ENCODE data around the gene FZD10.

FZD10 gene

DNA sequence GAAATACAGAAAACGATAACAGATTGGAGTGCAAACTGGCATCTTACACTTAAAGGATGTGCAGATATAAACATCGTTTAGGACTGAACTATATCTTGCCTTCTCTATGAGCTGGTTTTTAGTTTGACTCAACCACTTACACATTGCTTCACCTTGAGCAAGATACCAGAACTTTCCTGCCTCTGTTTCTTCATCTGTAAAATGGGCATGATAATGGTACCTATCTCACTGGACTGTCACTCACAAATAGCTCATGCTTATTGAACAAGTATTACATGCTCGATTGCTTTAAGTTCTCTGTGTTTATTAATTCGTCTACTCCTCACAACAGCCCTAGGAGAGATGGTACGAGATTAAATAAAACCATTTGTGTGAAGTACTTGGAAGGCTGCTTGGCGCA, 7.7 kb downstream of the FZD10 start:
- H3K4me3 ChIP-seq (ENCODE audit: low read depth, low read length), result no peak overlapping the region
- no peak for DNase-seq (ENCODE audit: low read depth)

DNA sequence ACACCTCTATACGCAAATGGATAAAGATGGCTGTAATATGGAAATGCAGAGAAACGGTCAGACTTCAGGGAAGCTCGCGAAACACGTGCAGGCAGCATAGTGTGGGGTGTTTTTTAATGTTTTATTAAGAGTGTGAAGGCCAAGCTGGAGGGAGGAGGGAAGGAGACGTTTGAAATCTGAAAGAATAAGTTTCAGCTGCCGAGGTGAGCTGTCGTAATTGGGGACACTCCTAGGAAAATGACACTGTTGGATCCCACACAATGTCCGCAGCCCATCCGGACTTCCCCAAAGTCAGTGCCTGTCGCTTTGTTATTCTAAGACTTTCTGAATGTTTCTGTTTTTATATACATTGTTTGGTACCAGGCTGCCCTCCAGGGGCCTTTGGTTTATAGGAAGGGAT, 8.3 kb downstream of the FZD10 start:
- H3K4me3 ChIP-seq (ENCODE audit: low read depth, low read length), result no peak overlapping the region
- no peak for DNase-seq (ENCODE audit: low read depth)

DNA sequence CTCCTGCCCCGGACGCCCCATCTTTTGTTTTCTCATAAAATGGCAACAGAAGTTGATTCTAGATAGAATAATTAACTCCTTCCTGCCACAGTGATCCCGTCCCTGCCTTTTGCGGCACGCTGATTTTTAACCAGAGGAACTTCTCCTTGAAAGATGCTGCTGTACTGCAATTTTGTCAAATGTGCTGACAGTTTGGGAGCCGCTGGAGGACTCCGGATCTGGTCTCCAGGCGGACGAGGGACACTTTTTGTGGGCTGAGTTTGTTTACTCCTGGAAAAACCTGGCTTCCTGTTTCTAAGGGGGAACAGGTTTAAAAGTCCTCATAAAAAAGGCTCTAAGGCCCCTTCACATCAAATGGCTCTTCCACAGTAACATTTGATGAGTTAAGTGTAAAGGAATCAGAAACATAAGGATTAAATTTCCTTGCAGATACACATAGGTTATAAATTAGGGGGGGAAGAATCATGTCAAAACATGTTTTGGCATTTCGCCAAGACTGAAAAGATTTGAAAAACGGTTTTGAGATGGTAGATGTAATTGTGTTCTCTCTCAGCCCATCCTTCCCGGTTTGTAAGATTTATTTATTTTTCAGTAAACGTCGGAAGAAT, 15.5 kb downstream of the FZD10 start:
- no peak overlapping the region for H3K4me3 ChIP-seq (ENCODE audit: low read depth, low read length)
- no peak for DNase-seq (ENCODE audit: low read depth)

DNA sequence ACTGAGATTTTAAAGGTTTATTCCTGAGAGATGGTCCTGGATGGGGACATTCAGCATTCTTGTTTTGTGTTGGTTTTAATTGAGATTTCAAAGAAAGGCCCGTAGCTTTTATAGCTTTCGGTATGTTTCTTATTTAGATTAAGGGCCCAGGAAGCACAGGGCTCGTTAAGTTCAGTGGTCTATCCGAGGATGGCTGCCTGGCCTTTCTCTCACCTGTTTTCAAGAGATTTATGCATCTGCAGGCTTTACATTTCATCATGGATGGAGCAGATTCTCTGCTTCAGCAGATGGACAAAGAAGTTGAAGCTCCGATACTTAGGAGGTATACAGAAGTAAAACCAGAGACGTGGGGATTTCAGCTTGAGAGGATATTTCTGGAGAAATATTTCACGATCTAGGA, 16.0 kb downstream of the FZD10 start:
- no peak overlapping the region for H3K4me3 ChIP-seq (ENCODE audit: low read depth, low read length)
- no peak for DNase-seq (ENCODE audit: low read depth)

DNA sequence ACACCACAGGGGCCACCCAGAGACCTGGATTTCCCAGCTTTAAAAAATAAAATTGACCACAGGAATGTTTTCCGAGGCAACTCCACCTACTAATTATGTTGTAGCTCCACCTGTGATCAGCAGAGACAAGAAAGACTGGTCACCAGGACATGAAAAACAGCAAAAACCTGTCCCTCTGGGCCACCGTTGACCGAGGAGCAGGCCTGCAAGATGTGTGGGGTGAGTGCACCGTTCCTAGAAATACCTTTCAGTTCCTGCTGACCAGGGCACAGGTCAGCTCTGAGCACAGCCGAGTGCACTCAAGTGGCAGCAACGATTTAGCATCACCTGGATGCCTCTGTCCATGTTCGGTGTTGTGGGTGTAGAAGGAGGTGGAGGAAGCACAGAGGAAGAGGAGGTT, 16.9 kb downstream of the FZD10 start:
- no peak overlapping the region for H3K4me3 ChIP-seq (ENCODE audit: low read depth, low read length)
- DNase-seq (ENCODE audit: low read depth), result no peak

DNA sequence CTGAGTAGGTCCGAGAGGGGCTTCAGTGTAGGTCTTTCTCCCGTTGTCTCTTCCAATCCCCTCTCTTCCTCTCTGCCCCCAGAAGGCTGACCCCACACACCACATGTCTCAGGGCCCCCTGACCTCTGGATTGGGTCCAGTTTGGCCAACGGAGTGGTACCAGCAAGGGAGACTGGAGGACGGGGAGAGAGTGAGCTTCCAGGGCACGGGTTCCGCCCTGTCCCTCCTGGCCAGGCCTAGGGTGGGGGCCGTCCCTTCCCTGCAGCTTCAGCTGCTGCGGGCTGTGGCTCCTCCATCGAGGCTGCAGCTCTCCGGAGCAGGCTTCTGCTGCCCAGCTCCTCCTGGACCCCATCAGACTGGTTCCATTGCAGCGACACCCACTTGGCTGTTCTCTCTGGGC, 17.4 kb downstream of the FZD10 start:
- no peak overlapping the region for H3K4me3 ChIP-seq (ENCODE audit: low read depth, low read length)
- DNase-seq (ENCODE audit: low read depth), result no peak

DNA sequence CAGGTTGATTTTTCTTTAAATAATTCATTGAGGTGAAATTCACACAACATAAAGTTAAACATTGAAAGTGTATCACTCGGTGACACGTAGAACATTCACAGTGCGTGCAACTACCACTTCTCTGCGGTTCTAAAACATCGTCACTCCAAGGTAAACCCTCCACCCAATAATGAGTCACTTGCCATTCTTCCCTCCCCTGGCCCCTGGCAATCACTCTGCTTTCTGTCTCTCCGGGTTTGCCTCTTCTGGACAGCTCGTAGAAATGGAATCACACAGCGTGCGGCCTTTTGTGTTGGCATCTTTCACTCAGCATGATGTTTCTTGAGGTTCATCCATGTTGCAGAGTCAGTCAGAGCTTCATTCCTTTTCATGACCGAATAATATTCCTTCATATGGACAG, 18.9 kb downstream of the FZD10 start:
- DNase-seq (ENCODE audit: low read depth), result no peak
- no peak overlapping the region for H3K4me3 ChIP-seq (ENCODE audit: low read depth, low read length)

DNA sequence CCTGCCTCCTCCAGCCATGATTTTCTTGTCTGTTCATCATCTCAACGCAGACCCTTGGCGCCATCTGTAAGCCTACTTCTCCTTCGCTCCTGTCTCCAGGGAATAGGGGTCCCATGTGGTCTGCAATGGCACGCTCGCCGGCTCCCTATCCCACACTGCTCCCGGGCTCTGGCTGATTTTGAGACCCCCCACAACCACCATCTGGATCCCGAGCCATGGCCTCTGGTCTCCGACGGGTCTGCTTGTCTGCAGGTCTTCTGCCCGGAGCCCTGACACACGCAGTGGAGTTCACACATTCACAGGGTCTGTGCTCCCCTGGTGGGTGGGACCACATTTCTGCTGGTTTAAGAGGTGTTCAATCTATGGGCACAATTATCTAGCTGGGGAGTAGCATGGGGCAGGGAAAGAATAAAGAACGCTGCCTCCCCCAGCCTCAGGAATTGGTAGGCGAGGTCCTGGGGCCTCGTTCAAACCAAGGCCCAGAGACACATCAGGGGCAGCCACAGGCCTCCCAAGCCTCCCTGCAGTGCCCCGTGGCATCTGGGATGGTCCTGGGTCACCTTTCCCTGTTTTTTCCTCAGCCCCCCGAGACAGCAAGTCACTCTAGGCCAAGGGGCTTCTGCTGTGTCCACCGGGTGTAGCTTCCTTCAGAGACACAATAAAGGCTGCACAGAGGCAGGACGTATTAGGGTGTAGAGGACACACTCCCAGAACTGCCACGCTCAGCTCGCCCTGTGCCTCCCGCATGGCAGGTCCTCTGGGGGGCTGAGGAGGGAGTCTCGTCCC, 21.5 kb downstream of the FZD10 start:
- no peak for DNase-seq (ENCODE audit: low read depth)
- no peak overlapping the region for H3K4me3 ChIP-seq (ENCODE audit: low read depth, low read length)

DNA sequence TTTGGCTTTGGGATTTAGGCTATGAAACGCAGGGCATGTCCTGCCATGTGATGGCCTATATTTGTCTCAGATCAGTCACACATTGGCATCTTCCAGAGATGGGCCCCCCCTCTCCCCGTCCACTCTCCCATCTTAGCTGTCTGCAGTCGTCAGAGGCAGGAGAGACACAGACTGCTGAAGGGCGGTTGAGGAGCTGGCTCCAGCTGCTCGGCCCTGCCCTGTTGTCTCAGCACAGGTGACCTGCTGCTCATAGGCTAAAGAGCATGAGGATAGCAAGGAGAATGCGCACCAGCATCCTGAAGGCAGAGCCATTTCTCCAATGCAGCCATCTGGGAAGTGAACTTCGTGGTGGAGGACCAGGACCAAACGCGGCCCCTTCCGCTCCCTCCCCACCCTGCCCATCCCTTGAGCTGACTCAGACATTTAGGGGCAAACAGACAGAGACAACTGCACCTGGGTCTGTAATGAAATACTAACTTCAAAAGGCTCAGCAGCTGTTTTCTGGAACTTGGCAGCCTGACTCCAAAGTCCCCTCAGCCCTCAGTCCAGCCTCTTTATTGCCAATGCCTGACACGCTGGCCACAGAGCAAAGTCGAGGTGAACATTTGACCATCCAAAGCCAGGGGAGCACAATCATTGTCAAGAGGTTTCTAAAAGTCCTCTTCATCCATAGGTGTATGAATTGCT, 22.3 kb downstream of the FZD10 start:
- H3K4me3 ChIP-seq (ENCODE audit: low read depth, low read length), result no peak overlapping the region
- no peak for DNase-seq (ENCODE audit: low read depth)

DNA sequence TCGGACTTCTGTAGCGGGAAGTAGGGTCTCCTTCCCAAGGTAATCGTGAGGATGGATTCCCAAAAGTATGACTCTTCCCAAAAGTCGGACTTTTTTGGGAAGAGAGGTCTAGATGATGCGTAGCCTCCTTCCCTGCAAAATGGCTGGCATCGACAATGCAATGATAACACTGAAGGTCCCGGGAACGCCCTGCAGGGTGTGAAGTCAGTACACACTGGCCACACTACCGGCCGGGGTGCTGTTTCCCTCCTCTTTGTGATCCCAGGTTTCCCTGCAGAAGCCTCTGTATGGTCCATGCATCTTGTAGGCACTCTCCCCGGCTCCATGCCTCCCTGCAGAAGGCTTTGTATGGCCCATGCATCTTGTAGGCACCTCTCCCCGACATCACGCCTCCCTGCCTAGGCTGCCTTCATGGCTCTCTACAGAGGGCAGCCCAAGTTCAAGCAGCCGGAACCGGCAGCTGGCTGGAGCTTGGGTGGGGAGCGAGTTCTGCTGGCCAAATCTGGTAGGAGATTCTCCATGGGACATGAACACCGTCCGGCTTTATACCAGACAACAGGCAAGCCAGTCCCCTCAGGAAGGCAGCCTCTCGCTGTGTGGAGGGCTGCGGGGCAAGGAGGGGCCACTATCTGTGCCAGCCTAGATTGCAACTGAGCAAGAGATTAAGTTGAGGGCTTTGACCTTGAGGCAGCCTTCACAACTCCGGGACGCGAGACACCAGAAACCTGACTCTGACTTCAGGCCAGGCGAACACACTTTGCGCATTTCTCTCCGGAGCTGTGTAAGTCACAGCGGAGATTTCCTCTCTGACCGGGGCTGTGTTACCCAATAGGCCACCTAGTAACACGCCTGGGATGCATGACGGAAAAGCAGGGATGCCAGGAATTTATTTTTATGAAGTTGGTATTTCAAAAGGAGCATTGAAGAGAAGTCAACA, 23.5 kb downstream of the FZD10 start:
- no peak overlapping the region for H3K4me3 ChIP-seq (ENCODE audit: low read depth, low read length)
- DNase-seq (ENCODE audit: low read depth), result no peak

DNA sequence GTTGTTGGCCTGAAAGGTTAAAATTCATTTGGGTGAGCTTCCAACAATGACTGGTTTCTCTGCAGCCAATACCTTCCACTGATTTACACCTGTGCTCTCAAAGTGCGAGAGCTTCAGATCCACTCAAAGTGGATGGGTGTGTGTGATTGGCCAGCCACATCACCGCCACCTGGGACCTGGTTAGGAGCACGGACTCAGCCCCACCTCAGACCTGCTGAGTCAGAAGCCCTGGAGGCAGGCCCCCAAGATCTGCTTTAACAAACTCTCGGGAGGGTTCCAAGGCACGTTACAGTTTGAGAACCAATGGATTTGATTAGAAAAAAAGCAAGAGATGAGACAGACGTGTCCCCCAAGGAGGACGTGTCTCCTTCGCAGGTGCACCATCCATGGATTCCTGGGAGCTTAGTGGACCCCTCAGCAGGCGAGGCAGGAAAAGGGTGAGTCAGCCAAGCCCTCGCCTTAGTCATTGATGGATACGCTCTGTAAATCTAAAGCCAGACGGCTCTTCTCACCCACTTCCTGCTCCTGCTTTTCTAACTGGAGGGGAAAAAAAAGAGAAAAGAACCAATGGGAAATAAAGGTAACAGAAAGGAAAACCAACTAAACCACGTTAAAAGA, 24.5 kb downstream of the FZD10 start:
- no peak for DNase-seq (ENCODE audit: low read depth)
- no peak overlapping the region for H3K4me3 ChIP-seq (ENCODE audit: low read depth, low read length)

DNA sequence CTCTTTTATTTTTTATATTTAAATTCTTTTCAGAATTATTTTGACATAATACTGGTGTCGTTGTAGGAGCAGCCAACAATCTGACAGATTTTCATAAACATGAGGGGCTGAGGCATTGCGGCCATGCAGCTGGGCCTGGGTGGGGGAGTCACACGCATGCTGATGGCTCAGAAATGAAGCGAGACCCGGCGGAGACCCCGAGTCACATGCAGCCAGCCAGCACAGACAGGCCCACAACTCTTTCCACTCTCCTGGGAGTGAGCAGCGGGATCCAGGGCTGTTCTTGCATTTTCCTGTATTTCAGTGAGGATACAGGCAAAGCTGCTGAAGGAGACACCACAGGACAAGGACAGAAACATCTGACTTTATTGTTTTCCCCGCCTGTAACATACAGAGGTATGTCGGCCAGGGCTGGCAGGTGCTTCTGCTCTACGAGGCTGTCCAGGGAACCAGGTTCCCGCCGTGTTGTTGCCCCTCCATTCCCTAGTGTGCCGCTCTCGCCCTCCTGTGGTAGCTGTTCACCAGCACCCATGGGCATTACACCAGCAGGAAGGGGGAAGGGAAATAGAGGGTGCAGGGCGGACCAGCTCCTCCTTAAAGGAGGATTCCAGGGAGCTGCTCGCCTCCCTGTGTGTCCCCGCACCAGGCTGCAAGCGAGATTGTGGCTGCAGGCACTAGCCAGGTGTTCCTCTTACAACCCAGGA, 30.5 kb downstream of the FZD10 start:
- no peak overlapping the region for H3K4me3 ChIP-seq (ENCODE audit: low read depth, low read length)
- DNase-seq (ENCODE audit: low read depth), result no peak

DNA sequence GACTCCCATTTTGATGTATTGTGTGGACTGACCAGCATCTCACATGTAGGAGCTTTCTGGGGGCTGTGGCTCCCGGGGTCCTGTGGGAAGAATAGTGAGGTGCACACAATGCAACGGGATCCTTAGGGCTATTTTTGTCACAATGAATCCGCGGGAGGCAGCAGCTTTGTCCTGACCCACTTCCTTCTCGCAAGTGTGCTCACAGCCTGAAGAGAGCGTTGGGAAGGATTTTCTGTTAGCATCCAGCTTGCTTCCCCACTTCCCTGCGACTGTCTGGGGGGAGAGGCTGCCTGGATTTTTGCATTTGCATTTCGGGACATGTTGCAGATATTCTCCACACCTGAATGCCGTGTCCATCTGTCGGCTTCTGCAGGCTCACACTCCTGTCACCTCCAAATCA, 31.9 kb downstream of the FZD10 start:
- no peak for DNase-seq (ENCODE audit: low read depth)
- no peak overlapping the region for H3K4me3 ChIP-seq (ENCODE audit: low read depth, low read length)

DNA sequence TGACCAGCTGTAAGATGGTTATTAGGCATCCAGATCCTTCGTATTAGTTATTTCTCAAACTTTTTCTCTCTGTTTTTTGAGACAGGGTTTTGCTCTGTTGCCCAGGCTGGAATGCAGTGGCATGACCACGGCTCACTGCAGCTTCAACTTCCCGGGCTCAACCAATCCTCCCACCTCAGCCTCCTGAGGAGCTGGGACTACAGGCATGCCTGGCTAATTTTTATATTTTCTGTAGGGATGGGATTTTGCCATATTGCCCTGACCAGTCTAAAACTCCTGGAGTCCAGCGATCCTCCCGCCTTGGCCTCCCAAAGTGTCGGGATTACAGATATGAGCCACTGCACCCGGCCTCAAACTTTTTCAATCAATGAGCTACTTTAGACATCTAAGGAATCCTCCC, 33.1 kb downstream of the FZD10 start:
- DNase-seq (ENCODE audit: low read depth), result no peak
- H3K4me3 ChIP-seq (ENCODE audit: low read depth, low read length), result no peak overlapping the region

DNA sequence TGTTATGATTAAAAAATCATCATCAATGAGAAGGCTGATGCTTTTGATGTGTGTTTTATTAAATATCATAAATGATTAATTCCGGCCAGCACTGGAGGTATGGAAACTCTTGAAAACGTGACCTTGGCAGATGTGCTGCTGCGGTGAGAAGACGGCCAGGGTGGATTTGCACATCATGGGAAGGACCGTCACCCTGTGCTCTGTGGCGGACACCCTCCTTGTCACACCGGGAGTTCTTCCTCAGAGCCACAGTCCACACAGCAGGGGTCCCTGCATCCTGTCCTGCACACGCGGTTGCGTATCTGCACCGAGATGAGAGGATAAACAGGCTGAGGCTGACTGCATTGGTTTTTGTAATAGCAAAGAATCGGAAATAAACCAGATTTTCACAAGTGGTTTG, 33.5 kb downstream of the FZD10 start:
- no peak overlapping the region for H3K4me3 ChIP-seq (ENCODE audit: low read depth, low read length)
- DNase-seq (ENCODE audit: low read depth), result no peak

DNA sequence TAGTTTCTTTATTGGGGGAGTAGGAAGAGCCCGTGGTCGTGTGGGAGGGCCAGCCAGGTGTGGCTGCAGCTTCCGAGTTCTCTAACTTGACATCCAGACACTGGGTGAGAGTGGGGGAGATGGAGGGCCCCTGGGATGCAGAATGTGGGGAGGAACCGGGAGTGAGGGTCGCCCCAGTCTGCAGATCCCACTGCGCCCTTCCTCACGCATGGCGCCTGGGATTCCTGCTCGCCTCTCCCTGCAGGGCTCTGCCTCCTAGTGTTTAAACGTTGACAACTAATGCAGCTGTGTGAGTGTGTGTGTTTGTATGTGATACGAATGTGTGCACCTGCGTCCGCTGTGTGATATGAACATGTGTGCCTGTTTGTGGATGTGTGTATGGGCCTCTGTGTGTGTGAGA, 34.6 kb downstream of the FZD10 start:
- H3K4me3 ChIP-seq (ENCODE audit: low read depth, low read length), result no peak overlapping the region
- no peak for DNase-seq (ENCODE audit: low read depth)

DNA sequence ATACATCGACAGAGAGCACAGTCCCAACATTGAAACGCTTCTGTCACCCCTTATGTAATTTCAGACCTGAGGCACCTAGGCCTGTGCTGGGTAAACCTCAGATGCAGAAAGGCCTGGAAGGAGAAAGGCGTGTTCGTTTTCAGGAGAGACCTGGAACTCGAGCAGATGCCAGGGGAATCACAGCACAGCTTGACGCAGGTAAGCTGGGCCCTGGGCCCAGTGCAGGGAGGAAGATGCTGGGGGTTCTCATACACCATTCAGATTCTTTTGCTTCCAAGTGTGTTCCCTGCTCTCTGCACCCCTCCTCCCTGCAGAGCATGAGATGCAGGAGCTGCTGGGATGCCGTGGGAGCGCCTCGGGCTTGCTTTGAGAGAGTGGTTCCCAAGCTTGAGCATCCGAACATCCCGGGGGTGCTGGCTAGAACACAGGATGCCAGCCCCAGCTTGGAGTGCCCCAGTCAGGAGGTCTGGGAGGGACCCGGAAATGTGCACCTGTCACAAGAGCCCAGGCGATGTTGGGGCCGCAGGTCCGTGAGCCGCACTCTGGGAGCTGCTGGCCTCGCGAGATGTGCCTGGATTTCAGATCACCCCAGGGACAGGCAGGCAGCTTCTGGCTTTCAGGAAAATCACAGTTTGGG, 35.9 kb downstream of the FZD10 start:
- H3K4me3 ChIP-seq (ENCODE audit: low read depth, low read length), result no peak overlapping the region
- no peak for DNase-seq (ENCODE audit: low read depth)

DNA sequence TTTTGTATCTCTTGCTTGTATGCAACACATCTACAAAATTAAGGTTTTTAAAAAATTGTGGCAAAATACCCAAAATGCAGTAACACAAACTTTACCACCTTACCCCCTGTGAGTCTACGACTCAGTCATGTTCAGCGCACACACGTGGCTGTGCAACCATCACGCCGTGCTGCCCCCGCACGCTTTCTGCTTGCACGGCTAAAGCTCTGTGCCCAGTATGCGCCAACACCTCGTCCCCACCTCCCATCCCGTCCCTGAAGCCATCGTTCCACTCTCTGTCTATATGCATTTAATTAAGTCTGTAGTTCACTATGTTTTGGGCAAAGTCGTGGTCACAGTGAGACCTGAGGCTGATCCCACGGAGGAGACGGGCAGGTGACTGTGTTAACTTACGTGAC, 36.4 kb downstream of the FZD10 start:
- no peak overlapping the region for H3K4me3 ChIP-seq (ENCODE audit: low read depth, low read length)
- DNase-seq (ENCODE audit: low read depth), result no peak

Measured in skeletal muscle cell (primary cell).